Gastroesophageal sphincter (tissue), 4 donors: ENCODE data around the gene NOP10. TPM values are rescaled to one million over a fixed set of nuclear protein-coding genes. Genes with fewer than 3 reads are reported as not detected.

Experiments used
- ATAC-seq: fragments of 150-250 bp; one replicate; pipeline ENCODE4 v1.9.1; 2016; ENCODE audit warnings: mild to moderate bottlenecking, moderate library complexity
- H3K27ac ChIP-seq, 4 donors: fragments of 200-600 bp; sonication (generic) in 3 of 4; 1 replicate in 3 of 4; 2 replicates in 1 of 4; pipeline ENCODE4 v1.5.1; 2016 to 2019
- H3K27me3 ChIP-seq: fragments of 200-600 bp; sonication (generic); one replicate; pipeline ENCODE4 v1.5.1; 2019
- H3K36me3 ChIP-seq, 2 donors: fragments of 200-600 bp; sonication (generic); one replicate each; pipeline ENCODE4 v1.5.1; 2019; ENCODE audit warnings: control low read depth in 1 of 2
- H3K4me1 ChIP-seq, 3 donors: fragments of 200-600 bp; sonication (generic); 1 replicate in 2 of 3; 2 replicates in 1 of 3; pipeline ENCODE4 v1.5.1; 2016 to 2019; ENCODE audit warnings: control low read depth in 2 of 3
- H3K4me3 ChIP-seq, 2 donors: fragments of 200-600 bp; sonication (generic); one replicate each; pipeline ENCODE4 v1.5.1; 2019; ENCODE audit warnings: mild to moderate bottlenecking in 1 of 2, moderate library complexity in 1 of 2
- H3K9me3 ChIP-seq, 3 donors: fragments of 200-600 bp; sonication (generic); one replicate each; pipeline ENCODE4 v1.5.1; 2017 to 2019; ENCODE audit warnings: control low read depth in 2 of 3
- CTCF ChIP-seq, 4 experiments: fragments of 200-600 bp in 2 of 4; fragments of 450-650 bp in 2 of 4; sonication (generic) in 1 of 4; IDR thresholded peaks; one replicate each; pipeline ENCODE4 v1.5.1; 2017 to 2019; ENCODE audit warnings: antibody characterized with exemption in 4 of 4, mild to moderate bottlenecking in 2 of 4, moderate library complexity in 2 of 4
- EP300 ChIP-seq: sonication (generic); formaldehyde crosslinking; IDR thresholded peaks from one replicate; pipeline ENCODE4 v1.6.1; 2017; ENCODE audit warnings: antibody characterized with exemption, mild to moderate bottlenecking
- POLR2A ChIP-seq, 2 donors: fragments of 450-650 bp; IDR thresholded peaks; one replicate each; pipeline ENCODE4 v1.6.1; 2017; ENCODE audit warnings: antibody characterized with exemption in 2 of 2, mild to moderate bottlenecking in 2 of 2, moderate library complexity in 1 of 2
- POLR2AphosphoS5 ChIP-seq: sonication (generic); formaldehyde crosslinking; IDR thresholded peaks from one replicate; pipeline ENCODE4 v1.6.1; 2017; ENCODE audit warnings: antibody characterized with exemption
- WGBS, 2 donors: methylation state at CpG; one replicate each; pipeline ENCODE4 v1.1.5; 2018; ENCODE audit warnings: low coverage in 1 of 2; 5-methylcytosine and 5-hydroxymethylcytosine counted together
- small RNA-seq, 4 donors: library from RNA; depleted of rRNA; stranded (forward); fragments of <200 nt; gene quantifications; one replicate each; pipeline ENCODE3, GENCODE V24; 2016
- total RNA-seq, 4 donors: library from RNA; depleted of rRNA; stranded (reverse); fragments of >200 nt; gene quantifications; one replicate each; pipeline ENCODE4 v1.1.0, GENCODE V29; 2016

The NOP10 gene
- total RNA-seq, 4 donors from 2014 or later: 93.3 to 128 (median 108) TPM

- ATAC-seq: no peak
- Histone ChIP-seq H3K27me3 (no peaks in the 10 kb centered on the region), H3K27ac (no peak overlapping the region), H3K4me1 (peaks cover 0 to 3% (median 0%) of the 10 kb centered on the region in 3 donors), H3K4me3 (no peak overlapping the region), H3K9me3 (no peaks in the 10 kb centered on the region), H3K36me3 (peaks cover 0 to 9% of the 10 kb centered on the region in 2 donors)
- TF ChIP-seq CTCF (IDR thresholded peaks at IDR 0.05): no peak
- no peak for TF ChIP-seq EP300
- TF ChIP-seq POLR2A (IDR thresholded peaks at IDR 0.05): no peak
- TF ChIP-seq POLR2AphosphoS5: no peak
- WGBS, 2 donors: 100% methylated on average over 1 of the region's 1 CpG
Measured at GRCh38 chr15:34311563-34311962, 31.4 kb downstream of the NOP10 start.

DNA sequence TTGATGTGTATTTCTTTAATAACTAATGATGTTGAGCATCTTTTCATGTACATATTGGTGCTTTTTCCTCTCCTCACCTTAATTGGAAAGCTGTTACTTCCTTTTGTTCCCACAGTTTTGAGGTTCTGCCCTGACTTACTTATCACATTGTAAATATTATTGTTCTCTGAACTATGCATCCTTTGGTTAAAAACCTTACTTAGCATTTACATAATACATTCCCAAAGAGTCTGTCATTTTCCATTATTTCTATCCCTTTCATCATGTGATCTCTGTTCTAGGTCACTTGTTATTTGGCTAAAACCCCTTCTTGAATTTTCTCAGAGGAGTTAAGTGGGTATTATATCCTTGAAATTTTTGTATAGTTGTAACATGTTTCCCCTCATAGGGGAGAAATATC is 38.3 kb downstream of the NOP10 start:
- no peaks in the 10 kb centered on the region for H3K27me3 ChIP-seq
- peaks cover 0 to 4% of the 10 kb centered on the region in 2 donors for H3K36me3 ChIP-seq
- H3K27ac ChIP-seq: no peak overlapping the region
- no peak for ATAC-seq
- no peaks in the 10 kb centered on the region for H3K4me1 ChIP-seq
- H3K9me3 ChIP-seq: no peaks in the 10 kb centered on the region
- no peak overlapping the region for H3K4me3 ChIP-seq
- TF ChIP-seq EP300 (no peak), POLR2A (IDR thresholded peaks at IDR 0.05) (no peak), POLR2AphosphoS5 (no peak), CTCF (IDR thresholded peaks at IDR 0.05) (no peak)

DNA sequence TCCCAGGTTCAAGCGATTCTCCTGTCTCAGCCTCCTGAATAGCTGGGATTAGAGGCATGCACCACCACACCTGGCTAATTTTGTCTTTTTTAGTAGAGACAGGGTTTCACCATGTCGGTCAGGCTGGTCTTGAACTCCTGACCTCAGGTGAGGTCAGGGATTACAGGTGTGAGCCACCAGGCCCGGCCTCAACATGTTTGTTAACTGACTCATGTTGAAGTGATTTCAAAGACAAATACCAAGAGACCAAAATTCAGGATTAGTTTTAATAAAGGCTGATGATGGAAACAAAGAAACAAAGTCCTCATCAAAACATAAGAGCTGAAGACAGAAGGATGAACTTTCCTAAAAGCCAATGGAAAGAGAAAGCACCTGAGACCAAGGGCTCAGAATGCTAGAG is 41.9 kb downstream of the NOP10 start:
- no peak overlapping the region for H3K27ac ChIP-seq

DNA sequence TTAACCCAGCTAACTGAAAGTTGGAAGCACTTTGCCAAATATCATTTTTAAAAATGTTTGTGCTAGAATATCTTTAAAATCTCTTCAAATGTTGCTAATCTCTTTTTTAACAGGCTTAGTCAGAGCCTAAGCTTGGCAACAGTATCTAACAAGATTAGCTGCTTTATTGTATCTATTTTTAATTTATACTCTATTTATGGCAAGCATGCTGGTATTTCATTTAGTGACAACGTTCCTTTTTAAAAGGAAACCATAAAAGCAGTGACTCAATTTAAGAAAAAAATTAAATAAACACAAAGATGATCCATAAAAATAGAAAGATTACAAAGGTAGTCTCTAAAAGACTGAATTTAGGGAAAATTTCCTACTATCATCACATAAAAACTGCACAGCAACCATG is 45.9 kb downstream of the NOP10 start:
- TF ChIP-seq EP300 (no peak), CTCF (IDR thresholded peaks at IDR 0.05) (no peak), POLR2AphosphoS5 (no peak), POLR2A (IDR thresholded peaks at IDR 0.05) (no peak)
- WGBS, 2 donors: 0% methylated on average over 1 of the region's 1 CpG
- no peaks in the 10 kb centered on the region for H3K27me3 ChIP-seq
- peak overlapping the region in 1 of 4 donors; percentile 36 for H3K27ac ChIP-seq
- no peaks in the 10 kb centered on the region for H3K9me3 ChIP-seq
- no peak overlapping the region for H3K4me3 ChIP-seq
- no peak for ATAC-seq
- H3K4me1 ChIP-seq: peaks cover 5 to 17% (median 7%) of the 10 kb centered on the region in 3 donors
- no peaks in the 10 kb centered on the region for H3K36me3 ChIP-seq

More for the DNA sequence above, 41.9 kb downstream of the NOP10 start:
- H3K9me3 ChIP-seq: no peaks in the 10 kb centered on the region
- ATAC-seq: no peak
- TF ChIP-seq EP300 (no peak), POLR2AphosphoS5 (no peak), POLR2A (IDR thresholded peaks at IDR 0.05) (no peak), CTCF (IDR thresholded peaks at IDR 0.05) (no peak)
- H3K4me3 ChIP-seq: no peak overlapping the region
- H3K27me3 ChIP-seq: no peaks in the 10 kb centered on the region
- WGBS, 2 donors: no CpG with 5 or more reads among the region's 3 CpGs
- H3K4me1 ChIP-seq: peaks cover 5 to 17% (median 7%) of the 10 kb centered on the region in 3 donors
- H3K36me3 ChIP-seq: no peaks in the 10 kb centered on the region

DNA sequence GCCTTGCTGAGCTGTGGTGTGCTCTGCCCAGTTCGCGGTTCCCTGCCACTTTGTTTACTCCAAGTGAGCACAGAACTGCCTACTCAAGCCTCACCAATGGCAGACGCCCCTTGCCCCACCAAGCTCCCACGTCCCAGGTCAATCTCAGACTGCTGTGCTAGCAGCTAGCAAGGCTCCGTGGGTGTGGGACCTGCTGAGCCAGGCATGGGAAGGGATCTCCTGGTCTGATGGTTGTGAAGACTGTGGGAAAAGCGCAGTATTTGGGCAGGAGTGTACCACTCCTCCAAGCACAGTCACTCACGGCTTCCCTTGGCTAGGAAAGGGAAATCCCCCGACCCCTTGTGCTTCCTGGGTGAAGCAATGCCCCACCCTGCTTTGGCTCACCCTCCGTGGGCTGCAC is 50.3 kb downstream of the NOP10 start:
- no peak for ATAC-seq
- Histone ChIP-seq H3K4me1 (peaks cover 5 to 14% (median 6%) of the 10 kb centered on the region in 3 donors), H3K36me3 (no peaks in the 10 kb centered on the region), H3K27ac (no peak overlapping the region), H3K27me3 (no peaks in the 10 kb centered on the region), H3K9me3 (no peaks in the 10 kb centered on the region), H3K4me3 (no peak overlapping the region)
- 100% methylated on average over 2 of the region's 9 CpGs; no CpG with 5 or more reads in 1 of the 2 donors for WGBS, 2 donors
- TF ChIP-seq CTCF (IDR thresholded peaks at IDR 0.05) (no peak), POLR2AphosphoS5 (no peak), POLR2A (IDR thresholded peaks at IDR 0.05) (no peak)

Small RNA genes lying within 50 kb of the gene (small RNA-seq; reads per million reads assigned to genes)
- gene MIR1233-1 (0 reads per million in 4 donors), gene RF00019 (0 reads per million in 4 donors)

Other genes with a start within 250 kb of the NOP10 start
- gene EMC7, start 241.3 kb downstream of the NOP10 start, total RNA-seq: 10 to 100 TPM; 34.6 to 49.2 (median 43.2) TPM
- gene PGBD4, start 241.1 kb downstream of the NOP10 start, total RNA-seq: 1 to 10 TPM in 3 of 4 donors, under 1 TPM in 1; 0.82 to 1.6 (median 1.4) TPM
- gene KATNBL1, start 133.0 kb downstream of the NOP10 start, total RNA-seq: 10 to 100 TPM; 28.6 to 60.7 (median 40.0) TPM
- 100 to 1,000 TPM; 138 to 173 (median 161) TPM for gene EMC4, start 118.1 kb downstream of the NOP10 start, total RNA-seq
- gene SLC12A6, start 5.4 kb downstream of the NOP10 start, total RNA-seq: 10 to 100 TPM; 12.0 to 19.0 (median 15.7) TPM
- under 1 TPM in 1 of 4 donors, not detected in 3; 0.12 TPM for gene NUTM1, start 179 bp upstream of the NOP10 start, total RNA-seq
- 10 to 100 TPM in 3 of 4 donors, 1 to 10 TPM in 1; 6.8 to 13.5 (median 10.7) TPM for gene LPCAT4, start 24.1 kb upstream of the NOP10 start, total RNA-seq
- gene GOLGA8A, start 94.7 kb upstream of the NOP10 start, total RNA-seq: 10 to 100 TPM in 3 of 4 donors, 1 to 10 TPM in 1; 6.0 to 66.5 (median 27.1) TPM
- gene GOLGA8B, start 240.5 kb upstream of the NOP10 start, total RNA-seq: 100 to 1,000 TPM in 1 of 4 donors, 10 to 100 TPM in 2, 1 to 10 TPM in 1; 1.6 to 180 (median 52.5) TPM